Neural cell (in vitro differentiated cells): ENCODE results near the gene C1orf232.

ENCODE experiments used
- CTCF ChIP-seq: fragments of 450-650 bp; IDR thresholded peaks from 2 replicates; pipeline ENCODE4 v1.5.1; 2014; ENCODE audit warnings: antibody characterized with exemption, mild to moderate bottlenecking, moderate library complexity; ENCODE audit not compliant: poor library complexity, severe bottlenecking
- POLR2AphosphoS5 ChIP-seq: IDR thresholded peaks from 2 replicates; pipeline ENCODE4 v1.6.1; 2012
- RAD21 ChIP-seq: fragments of 450-650 bp; conservative IDR thresholded peaks from 2 replicates; pipeline ENCODE4 v1.6.1; 2014; ENCODE audit warnings: antibody characterized with exemption, mild to moderate bottlenecking, moderate library complexity
- REST ChIP-seq: IDR thresholded peaks from 2 replicates; pipeline ENCODE4 v1.6.1; 2012; ENCODE audit warnings: borderline replicate concordance
- TAF1 ChIP-seq: IDR thresholded peaks from 2 replicates; pipeline ENCODE4 v1.6.1; 2012; ENCODE audit warnings: low read depth

DNA sequence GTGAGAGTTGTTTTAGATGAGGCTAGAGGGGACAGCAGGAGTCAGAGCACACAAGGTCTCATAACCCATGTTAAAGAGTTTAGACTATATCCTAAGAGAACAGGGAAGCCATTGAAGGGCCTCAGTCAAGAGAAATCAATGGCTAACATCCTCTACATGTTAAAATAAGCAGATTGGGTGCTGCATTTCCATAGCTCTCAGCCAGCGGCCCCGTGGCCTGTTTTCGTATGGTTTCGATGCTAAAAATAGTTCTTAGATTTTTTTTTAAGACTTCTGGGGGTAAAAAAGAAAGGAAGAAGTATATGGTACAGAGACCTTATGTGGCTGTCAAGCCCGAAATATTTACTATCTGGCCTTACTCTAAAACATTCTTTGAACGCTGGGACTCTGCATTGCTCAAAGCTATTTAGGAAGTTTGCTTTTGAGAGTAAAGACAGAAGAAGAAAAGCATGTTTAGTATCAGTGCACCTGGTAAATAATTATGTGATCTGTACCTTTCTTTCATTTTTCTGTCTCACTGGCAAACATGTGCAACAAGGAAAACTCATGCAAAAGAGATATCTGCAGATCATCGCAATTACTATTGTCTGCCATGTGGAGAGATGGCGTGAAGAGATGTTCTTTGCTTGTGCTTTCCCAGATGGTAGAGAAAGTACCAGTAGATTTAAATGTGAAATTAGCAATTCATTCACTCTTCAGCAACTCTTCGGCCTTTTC, 48.7 kb downstream of the C1orf232 start:
- no peak for TF ChIP-seq CTCF
- TF ChIP-seq RAD21: no peak
- no peak for TF ChIP-seq POLR2AphosphoS5
- no peak for TF ChIP-seq REST
- no peak for TF ChIP-seq TAF1
